HepG2 (cell line): ENCODE measurements around the gene HEXD. TPM values are rescaled to one million over a fixed set of nuclear protein-coding genes. Genes with fewer than 3 reads are reported as not detected.

ENCODE experiments used
- AHR ChIP-seq: IDR thresholded peaks from 2 replicates; pipeline ENCODE4 v1.6.1; 2018; ENCODE audit warnings: missing genetic modification reagents, missing compliant biosample characterization
- CBFB ChIP-seq: sonication (generic); formaldehyde crosslinking; IDR thresholded peaks from 2 replicates; pipeline ENCODE4 v1.4.0; 2020; ENCODE audit warnings: missing genetic modification reagents
- DBP ChIP-seq: sonication (generic); formaldehyde crosslinking; IDR thresholded peaks from 2 replicates; pipeline ENCODE4 v1.4.0; 2020; ENCODE audit warnings: missing genetic modification reagents; ENCODE audit errors: not compliant biosample characterization
- FOXO4 ChIP-seq: sonication (generic); formaldehyde crosslinking; conservative IDR thresholded peaks from 2 replicates; pipeline ENCODE4 v1.8.1; 2023; ENCODE audit warnings: missing genetic modification reagents
- GABPB1 ChIP-seq: IDR thresholded peaks from 2 replicates; pipeline ENCODE4 v1.6.1; 2016; ENCODE audit warnings: mild to moderate bottlenecking, missing genetic modification reagents, moderate library complexity, missing compliant biosample characterization
- KAT8 ChIP-seq: IDR thresholded peaks from 2 replicates; pipeline ENCODE4 v1.6.1; 2016; ENCODE audit warnings: missing genetic modification reagents, missing compliant biosample characterization
- KLF16 ChIP-seq, 2 experiments: sonication (generic) in 1 of 2; formaldehyde crosslinking in 1 of 2; IDR thresholded peaks; 2 replicates each; pipeline versions ENCODE4 v1.6.1 to v1.8.0; 2016 to 2023; ENCODE audit warnings: missing genetic modification reagents in 2 of 2, missing compliant biosample characterization in 1 of 2
- MAFK ChIP-seq, 2 experiments: IDR thresholded peaks in 1 of 2; conservative IDR thresholded peaks in 1 of 2; 2 replicates each; pipeline ENCODE4 v1.6.1; 2011; ENCODE audit warnings: improper control_type of control experiment in 2 of 2, low read length in 2 of 2
- MATR3 ChIP-seq: sonication (generic); formaldehyde crosslinking; IDR thresholded peaks from 2 replicates; pipeline ENCODE4 v1.4.0; 2020; ENCODE audit warnings: missing genetic modification reagents
- MED8 ChIP-seq: sonication (generic); formaldehyde crosslinking; IDR thresholded peaks from 2 replicates; pipeline ENCODE4 v1.8.1; 2023; ENCODE audit warnings: mild to moderate bottlenecking, missing genetic modification reagents; ENCODE audit not compliant: insufficient replicate concordance
- NCOA5 ChIP-seq: sonication (generic); formaldehyde crosslinking; IDR thresholded peaks from 2 replicates; pipeline ENCODE4 v1.4.0; 2020; ENCODE audit warnings: missing genetic modification reagents
- NFYB ChIP-seq: sonication (generic); formaldehyde crosslinking; IDR thresholded peaks from 2 replicates; pipeline ENCODE4 v1.4.0; 2020; ENCODE audit warnings: missing genetic modification reagents
- NR2F2 ChIP-seq: IDR thresholded peaks from 2 replicates; pipeline ENCODE4 v1.6.1; 2012; ENCODE audit warnings: low read depth, inconsistent platforms, borderline replicate concordance
- RFXANK ChIP-seq: IDR thresholded peaks from 2 replicates; pipeline ENCODE4 v1.6.1; 2016
- RNF2 ChIP-seq: fragments of 450-650 bp; conservative IDR thresholded peaks from 2 replicates; pipeline ENCODE4 v1.6.1; 2016; ENCODE audit warnings: low read depth
- SIN3A ChIP-seq: IDR thresholded peaks from 2 replicates; pipeline ENCODE4 v1.6.1; 2011; ENCODE audit warnings: low read depth, mild to moderate bottlenecking, control low read depth, low read length, borderline replicate concordance
- SMAD9 ChIP-seq: sonication (generic); formaldehyde crosslinking; IDR thresholded peaks from 2 replicates; pipeline ENCODE4 v1.5.1; 2020; ENCODE audit warnings: mild to moderate bottlenecking, missing genetic modification reagents
- SP5 ChIP-seq: IDR thresholded peaks from 2 replicates; pipeline ENCODE4 v1.6.1; 2016; ENCODE audit warnings: low read depth, borderline replicate concordance
- ZIK1 ChIP-seq: sonication (generic); formaldehyde crosslinking; IDR thresholded peaks from 2 replicates; pipeline ENCODE4 v1.5.0; 2020; ENCODE audit warnings: mild to moderate bottlenecking, low read depth, missing genetic modification reagents, borderline replicate concordance
- ZMYM2 ChIP-seq: sonication (generic); formaldehyde crosslinking; IDR thresholded peaks from 2 replicates; pipeline ENCODE4 v1.8.0; 2022; ENCODE audit warnings: mild to moderate bottlenecking, missing genetic modification reagents
- ZNF256 ChIP-seq: sonication (generic); formaldehyde crosslinking; conservative IDR thresholded peaks from 2 replicates; pipeline ENCODE4 v1.4.0; 2020; ENCODE audit warnings: missing genetic modification reagents
- ZNF274 ChIP-seq: sonication (generic); formaldehyde crosslinking; IDR thresholded peaks from 2 replicates; pipeline ENCODE4 v1.5.1; 2020; ENCODE audit warnings: mild to moderate bottlenecking, missing genetic modification reagents
- ZNF484 ChIP-seq: sonication (generic); formaldehyde crosslinking; IDR thresholded peaks from 2 replicates; pipeline ENCODE4 v1.5.1; 2020; ENCODE audit warnings: mild to moderate bottlenecking, low read depth, missing genetic modification reagents, borderline replicate concordance
- ZNF550 ChIP-seq: sonication (generic); formaldehyde crosslinking; IDR thresholded peaks from 2 replicates; pipeline ENCODE4 v1.4.0; 2020; ENCODE audit warnings: mild to moderate bottlenecking, missing genetic modification reagents, borderline replicate concordance
- ZNF572 ChIP-seq: sonication (generic); formaldehyde crosslinking; IDR thresholded peaks from 2 replicates; pipeline ENCODE4 v1.5.1; 2020; ENCODE audit warnings: mild to moderate bottlenecking, missing genetic modification reagents
- ZNF576 ChIP-seq: sonication (generic); formaldehyde crosslinking; IDR thresholded peaks from 2 replicates; pipeline ENCODE4 v1.4.0; 2020; ENCODE audit warnings: mild to moderate bottlenecking, missing genetic modification reagents
- ZNF737 ChIP-seq: sonication (generic); formaldehyde crosslinking; IDR thresholded peaks from 2 replicates; pipeline ENCODE4 v1.5.0; 2020; ENCODE audit warnings: missing genetic modification reagents, mild to moderate bottlenecking, borderline replicate concordance
- ZNF83 ChIP-seq: sonication (generic); formaldehyde crosslinking; IDR thresholded peaks from 2 replicates; pipeline ENCODE4 v1.4.0; 2020; ENCODE audit warnings: missing genetic modification reagents, mild to moderate bottlenecking, borderline replicate concordance
- polyA plus RNA-seq, 8 experiments: library from polyadenylated mRNA; depleted of rRNA in 3 of 8; stranded (reverse) in 7 of 8; unstranded in 1 of 8; fragments of >200 nt; fragmentation: Illumina TruSeq in 4 of 8; extraction: Trizol in 4 of 8; gene quantifications; 2 replicates each; pipeline versions ENCODE4 v1.2.1 to v1.2.3, GENCODE V29; 2011 to 2016; ENCODE audit warnings: low read depth in 4 of 8, missing spikeins in 1 of 8, mixed read lengths in 1 of 8; ENCODE audit not compliant: insufficient read depth in 1 of 8
- total RNA-seq, 5 experiments: library from RNA; depleted of rRNA; stranded (reverse); fragments of >200 nt; fragmentation: Illumina TruSeq; extraction: Trizol; gene quantifications; 2 replicates each; pipeline ENCODE4 v1.2.3, GENCODE V29; 2016; ENCODE audit warnings: low read depth in 1 of 5

HEXD gene
- total and polyA plus RNA-seq, 2 of the 13 experiments (the other 11 are each of a cell fraction or from before 2014, with no cell fraction given), result 22.3 to 41.8 TPM

GRCh38 chr17:82450357-82451106, 32.4 kb downstream of the HEXD start, which contains the start of gene CYBC1 (continued):
- TF ChIP-seq MATR3, result 0 out of 2 replicates have a peak, but pooled peaks have one; percentile 61
- TF ChIP-seq ZNF576 (CRISPR knock-in tag), result no peak
- no peak for TF ChIP-seq MAFK (conservative IDR thresholded peaks at IDR 0.05 in 1 of 2, IDR thresholded peaks at IDR 0.05 in 1 of 2; ENCODE audit: low read length in 2 of 2)
- 0 out of 2 replicates have a peak, but pooled peaks have one; percentile 30 for TF ChIP-seq ZNF572 (CRISPR knock-in tag)
- TF ChIP-seq RNF2, result peak; percentile 82
- peak; percentile 32; the same call in 1 of the 2 replicates for TF ChIP-seq NFYB (CRISPR knock-in tag)
- TF ChIP-seq MED8 (CRISPR knock-in tag), result peak; percentile 66
- 0 out of 2 replicates have a peak, but pooled peaks have one; percentile 37 for TF ChIP-seq ZNF83 (CRISPR knock-in tag)
- peak; percentile 57; the same call in 1 of the 2 replicates for TF ChIP-seq CBFB
- no peak for TF ChIP-seq NCOA5 (CRISPR knock-in tag)
- TF ChIP-seq DBP, result no peak
- TF ChIP-seq ZNF256, result no peak
- peak; percentile 93 for TF ChIP-seq KAT8 (CRISPR knock-in tag)
- no peak; the same call in 1 of the 2 replicates for TF ChIP-seq FOXO4 (CRISPR knock-in tag)
- TF ChIP-seq NR2F2, result no peak
- TF ChIP-seq KLF16 (CRISPR knock-in tag; IDR thresholded peaks at IDR 0.05), result peak in 1 of 2 experiments; percentile 96; a peak in 2 of 4 replicates
- no peak for TF ChIP-seq ZMYM2 (CRISPR knock-in tag)
- TF ChIP-seq SP5 (CRISPR knock-in tag), result peak; percentile 89
- TF ChIP-seq ZNF550, result peak; percentile 98
- peak; percentile 70; the same call in 1 of the 2 replicates for TF ChIP-seq ZIK1
- peak; percentile 74; the same call in 1 of the 2 replicates for TF ChIP-seq RFXANK (CRISPR knock-in tag)
- peak; percentile 42; the same call in 1 of the 2 replicates for TF ChIP-seq AHR
- peak; percentile 88; the same call in 1 of the 2 replicates for TF ChIP-seq SIN3A
- TF ChIP-seq ZNF484, result no peak
- TF ChIP-seq SMAD9 (CRISPR knock-in tag), result no peak
- TF ChIP-seq ZNF737 (CRISPR knock-in tag), result no peak
- TF ChIP-seq ZNF274 (CRISPR knock-in tag), result 0 out of 2 replicates have a peak, but pooled peaks have one; percentile 69
- TF ChIP-seq GABPB1, result peak; percentile 93
